AG09319 (cell line): ENCODE data around the gene SEMA5B.

Experiments used
- DNase-seq: peaks from one replicate; pipeline ENCODE4 v3.0.0-alpha.2; 2010; ENCODE audit warnings: low read depth; ENCODE audit errors: extremely low read depth
- CTCF ChIP-seq: IDR thresholded peaks from 2 replicates; pipeline ENCODE4 v1.5.1; 2011; ENCODE audit warnings: low read depth, mild to moderate bottlenecking, inconsistent platforms, low read length, moderate library complexity

Gene SEMA5B

DNA sequence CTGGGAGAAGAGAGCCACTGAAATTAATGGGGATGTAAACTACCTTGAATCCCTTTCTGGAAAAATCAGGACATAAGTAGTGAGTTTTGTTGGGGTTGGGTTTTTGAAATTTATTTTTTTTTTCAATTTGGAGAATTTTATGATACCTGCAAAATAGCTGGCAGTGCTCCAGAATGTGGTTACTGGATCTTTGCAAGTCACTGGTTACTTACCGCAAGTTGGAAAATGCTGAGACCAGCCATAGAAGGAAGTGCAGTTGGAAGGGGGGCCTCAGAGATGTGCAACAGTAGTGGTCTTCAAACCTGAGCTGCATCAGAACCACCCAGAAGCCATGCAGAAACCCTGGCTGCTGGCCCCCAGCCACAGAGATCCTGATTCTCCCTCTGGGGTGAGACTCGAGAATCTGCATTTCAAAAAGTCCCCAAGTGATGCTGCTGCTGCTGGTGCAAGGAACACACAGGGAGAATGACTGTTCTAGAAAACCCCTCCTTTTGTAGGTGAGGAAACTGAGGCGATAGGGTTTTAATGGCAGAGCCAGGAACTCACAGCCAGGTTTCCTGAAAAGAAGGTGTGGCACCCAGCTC is 39.7 kb downstream of the SEMA5B start:
- no peak for TF ChIP-seq CTCF

GRCh38 chr3:122987231-122987630 is 40.3 kb downstream of the SEMA5B start:
- TF ChIP-seq CTCF = no peak
- DNase-seq = no peak

More for the DNA sequence above, 39.7 kb downstream of the SEMA5B start:
- no peak for DNase-seq

DNA sequence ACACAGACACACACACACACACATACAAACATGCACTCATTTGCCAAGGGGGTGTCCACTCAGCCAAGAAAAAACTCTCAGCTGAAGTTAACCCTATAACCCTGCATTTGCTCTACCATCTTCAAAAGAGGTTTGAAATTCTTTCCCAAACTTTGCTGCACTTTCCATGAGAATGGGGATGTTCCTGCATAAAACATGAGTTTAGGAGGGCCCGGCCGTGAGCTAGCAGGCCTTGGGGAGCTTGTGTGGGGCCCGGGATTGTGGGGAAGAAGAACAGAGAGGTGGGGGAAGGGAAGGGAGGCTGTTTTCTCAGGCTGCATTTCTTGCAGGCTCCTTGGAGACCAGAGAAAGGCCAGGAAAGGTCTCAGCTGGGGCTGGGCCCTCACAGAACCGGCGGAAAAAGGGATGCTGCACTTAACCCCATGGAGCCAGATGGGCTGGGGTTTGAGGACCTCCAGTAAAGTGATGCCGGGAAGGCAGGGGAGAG is 40.8 kb downstream of the SEMA5B start:
- TF ChIP-seq CTCF = no peak
- DNase-seq = no peak

DNA sequence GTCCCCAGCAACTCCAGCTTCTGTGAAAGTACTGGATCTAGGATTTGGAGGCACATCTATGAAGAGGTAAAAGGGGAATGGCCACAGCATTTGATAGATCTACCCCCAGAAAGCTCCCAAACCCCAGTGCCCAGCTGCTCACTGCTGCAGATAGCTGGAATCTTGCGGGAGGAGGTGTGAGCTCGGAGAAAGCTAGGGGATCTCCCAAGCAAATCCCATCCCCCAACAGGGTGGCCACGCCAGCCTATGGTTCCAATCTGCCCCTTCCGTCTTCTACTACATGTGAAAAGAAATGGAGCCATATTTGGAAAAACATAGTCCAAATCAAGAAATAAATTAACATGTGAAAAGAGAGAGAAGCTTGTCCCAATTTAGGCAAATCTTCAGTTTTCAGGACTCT is 42.0 kb downstream of the SEMA5B start:
- TF ChIP-seq CTCF = no peak
- DNase-seq = no peak

DNA sequence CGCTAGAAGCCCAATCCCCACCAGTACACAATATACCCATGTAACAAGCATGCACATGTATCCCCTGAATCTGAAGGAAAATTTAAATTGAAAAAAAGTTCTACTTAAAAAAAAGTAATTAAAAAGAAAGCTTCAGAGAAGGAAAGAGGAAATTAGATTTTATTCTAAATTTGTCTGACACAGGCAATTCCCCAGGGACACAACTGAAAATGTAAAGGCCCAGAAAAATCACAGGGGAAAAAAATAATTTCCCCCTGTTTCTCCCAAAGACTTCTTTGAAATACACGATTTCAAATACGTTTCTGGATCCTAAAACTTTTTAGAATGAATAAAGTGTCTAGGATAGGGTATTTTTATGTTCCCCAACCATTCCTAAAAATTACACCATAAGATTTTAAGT is 42.9 kb downstream of the SEMA5B start:
- TF ChIP-seq CTCF = no peak
- no peak for DNase-seq

- no peak for DNase-seq
- TF ChIP-seq CTCF = no peak
Observed at GRCh38 chr3:122984007-122984406, 43.6 kb downstream of the SEMA5B start.

DNA sequence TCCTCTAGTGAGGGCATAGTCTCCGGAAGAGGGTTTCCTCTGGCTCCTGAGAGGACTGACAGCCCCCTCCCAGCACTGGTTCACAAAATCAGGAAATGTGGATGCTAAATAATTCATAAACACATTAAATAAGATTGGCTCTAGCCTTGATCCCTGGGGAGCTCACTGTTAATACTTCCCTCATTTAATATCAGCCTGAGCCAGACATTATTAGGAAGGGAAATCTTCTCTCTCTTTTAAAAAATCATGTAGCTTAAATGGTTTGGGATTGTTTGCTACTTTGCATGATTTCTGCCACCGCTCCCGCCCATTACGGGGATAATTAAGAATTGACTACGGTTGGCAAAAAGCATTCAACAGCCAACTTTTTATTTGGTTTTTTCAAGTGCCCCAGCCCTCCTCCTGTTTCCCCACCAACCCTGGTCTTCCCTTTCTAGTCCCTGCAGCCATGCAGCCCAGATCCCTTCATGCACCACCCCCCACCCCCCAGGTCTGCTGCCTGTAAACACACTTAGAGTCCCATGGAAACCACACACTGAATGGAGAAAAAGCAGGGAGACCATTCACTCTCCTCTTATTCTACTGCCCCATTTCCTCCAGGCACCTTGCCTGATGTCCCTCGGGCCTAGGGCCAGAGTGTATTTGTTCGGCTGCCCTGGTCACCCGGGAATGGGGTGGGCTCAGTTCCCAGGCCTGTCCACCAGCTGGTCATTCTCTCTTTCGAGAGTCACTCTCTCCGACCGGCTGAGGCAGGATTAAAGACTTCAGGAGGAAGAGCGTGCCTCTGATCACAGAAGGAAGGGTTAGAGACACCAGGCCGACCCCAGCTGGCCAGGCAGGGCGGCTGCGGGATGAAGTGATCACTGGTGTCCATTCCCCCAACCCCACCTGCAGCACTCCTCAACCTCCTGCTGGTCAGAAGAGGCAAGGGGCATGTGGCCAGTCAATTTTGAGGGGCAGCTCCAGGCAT is 45.1 kb downstream of the SEMA5B start:
- no peak for TF ChIP-seq CTCF
- DNase-seq = no peak
